Measurements from ENCODE around the gene CDC42BPA.

DNA sequence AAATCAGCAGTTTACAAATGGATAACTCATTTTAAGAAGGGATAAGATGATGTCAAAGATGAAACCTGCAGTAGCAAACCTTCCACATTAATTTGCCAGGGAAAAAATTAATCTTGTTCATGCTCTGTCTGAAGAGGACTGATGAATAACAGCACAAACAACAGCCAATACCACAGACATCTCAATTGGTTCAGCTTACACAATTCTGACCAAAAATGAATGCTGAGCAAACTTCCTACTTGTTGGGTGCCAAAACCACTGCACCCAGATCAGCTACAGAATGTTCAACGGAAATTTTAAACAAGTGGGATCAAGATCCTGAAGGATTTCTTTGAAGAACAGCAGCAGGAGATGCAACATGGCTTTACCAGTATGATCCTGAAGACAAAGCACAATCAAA lies 279.9 kb downstream of the CDC42BPA start:
- TF ChIP-seq ATF1 (CRISPR knock-in tag; IDR thresholded peaks at IDR 0.05) (no peak), SP1 (CRISPR knock-in tag; conservative IDR thresholded peaks at IDR 0.05) (no peak)
